Raji (cell line): ENCODE measurements around the gene IKBKE.

Source experiments
- POLR2A ChIP-seq: IDR thresholded peaks from 2 replicates; pipeline ENCODE4 v1.6.1; 2011; ENCODE audit warnings: low read depth, low read length, control low read depth; ENCODE audit not compliant: insufficient read depth

The IKBKE gene

DNA sequence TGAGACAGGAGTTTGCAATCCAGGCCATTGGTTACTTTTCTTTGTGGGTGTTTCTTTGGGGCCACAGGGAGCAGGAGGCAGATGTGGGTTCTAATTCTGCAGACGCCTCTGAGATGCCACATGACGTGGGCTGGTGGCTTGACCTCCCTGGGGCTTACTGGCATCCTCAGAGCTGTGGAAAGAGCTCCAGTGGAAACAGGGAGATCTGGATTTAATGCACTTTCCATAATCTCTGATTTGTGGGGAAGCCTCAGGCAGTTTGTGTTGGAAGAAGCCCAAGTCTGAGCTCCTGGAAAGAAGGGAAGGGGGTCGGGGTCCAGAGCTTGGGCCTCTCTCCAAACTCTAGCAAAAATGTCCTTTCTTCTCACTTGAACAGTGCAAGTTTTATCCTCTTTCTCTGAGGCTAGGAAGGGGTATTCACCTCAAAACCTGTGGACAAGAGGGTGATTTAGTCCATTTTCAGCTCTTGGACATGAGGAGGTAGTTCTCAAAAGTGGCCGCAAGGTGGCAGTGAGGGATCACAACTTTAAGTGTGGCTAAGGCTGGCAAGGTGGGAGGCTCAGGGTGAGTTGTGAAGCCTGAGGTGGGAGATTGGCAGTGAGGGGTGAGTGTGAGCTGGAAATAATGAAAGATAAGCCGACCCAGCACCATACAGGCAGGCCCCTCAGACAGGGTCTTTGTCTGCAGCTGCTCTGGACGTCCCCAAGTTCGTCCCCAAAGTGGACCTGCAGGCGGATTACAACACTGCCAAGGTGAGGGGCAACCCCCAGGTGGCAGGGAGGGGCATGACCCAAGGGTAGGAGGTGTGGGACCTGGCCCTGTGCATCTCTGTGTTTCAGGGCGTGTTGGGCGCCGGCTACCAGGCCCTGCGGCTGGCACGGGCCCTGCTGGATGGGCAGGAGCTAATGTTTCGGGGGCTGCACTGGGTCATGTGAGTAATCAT lies 9.2 kb downstream of the IKBKE start:
- TF ChIP-seq POLR2A, result no peak

DNA sequence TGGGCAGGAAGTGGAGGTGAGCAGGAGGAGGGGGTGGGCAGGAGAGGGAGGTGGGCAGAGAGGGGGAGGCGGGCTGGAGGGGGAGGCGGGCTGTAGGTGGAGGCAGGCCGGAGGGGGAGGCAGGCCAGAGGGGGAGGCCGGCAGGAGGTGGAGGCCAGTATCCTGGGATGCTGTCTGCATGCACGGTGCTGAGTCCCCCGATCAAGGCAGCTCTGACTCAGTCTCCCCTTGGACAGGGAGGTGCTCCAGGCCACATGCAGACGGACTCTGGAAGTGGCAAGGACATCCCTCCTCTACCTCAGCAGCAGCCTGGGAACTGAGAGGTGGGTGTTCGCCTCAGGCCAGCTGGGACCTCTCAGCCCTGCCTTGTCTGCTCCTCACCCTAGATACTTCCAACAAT lies 9.9 kb downstream of the IKBKE start:
- no peak for TF ChIP-seq POLR2A

DNA sequence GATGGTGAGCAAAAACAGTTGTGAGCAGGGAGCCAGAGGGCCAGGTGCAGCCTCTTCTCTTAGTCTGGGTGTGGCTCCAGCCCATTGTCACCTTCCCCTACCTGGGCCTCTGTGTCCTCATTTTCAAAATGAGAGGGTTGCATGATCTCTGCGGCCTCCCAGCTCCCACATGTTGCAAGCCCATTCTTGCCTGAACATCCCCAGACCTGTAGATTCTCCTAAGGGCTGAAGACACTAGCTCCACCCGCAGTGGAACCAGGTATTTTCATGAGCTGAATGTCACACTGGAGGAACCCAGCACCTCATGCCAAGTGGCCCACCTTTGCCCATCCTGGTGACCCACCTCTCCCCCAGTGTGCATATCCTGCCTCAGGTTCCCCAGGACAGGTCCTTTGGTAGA lies 12.3 kb downstream of the IKBKE start:
- TF ChIP-seq POLR2A, result no peak

DNA sequence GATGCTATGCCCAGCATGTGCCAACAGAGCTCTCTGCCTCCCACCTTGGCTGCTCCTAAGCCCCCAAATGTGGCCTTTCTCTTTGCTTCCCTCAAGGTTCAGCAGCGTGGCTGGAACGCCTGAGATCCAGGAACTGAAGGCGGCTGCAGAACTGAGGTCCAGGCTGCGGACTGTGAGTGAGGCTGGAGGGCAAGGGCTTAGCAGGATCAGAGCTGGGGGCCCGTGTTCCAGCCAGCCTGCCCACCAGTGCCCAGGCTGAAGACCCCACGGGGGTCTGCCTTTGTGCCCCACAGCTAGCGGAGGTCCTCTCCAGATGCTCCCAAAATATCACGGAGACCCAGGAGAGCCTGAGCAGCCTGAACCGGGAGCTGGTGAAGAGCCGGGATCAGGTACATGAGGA lies 14.6 kb downstream of the IKBKE start:
- no peak for TF ChIP-seq POLR2A

DNA sequence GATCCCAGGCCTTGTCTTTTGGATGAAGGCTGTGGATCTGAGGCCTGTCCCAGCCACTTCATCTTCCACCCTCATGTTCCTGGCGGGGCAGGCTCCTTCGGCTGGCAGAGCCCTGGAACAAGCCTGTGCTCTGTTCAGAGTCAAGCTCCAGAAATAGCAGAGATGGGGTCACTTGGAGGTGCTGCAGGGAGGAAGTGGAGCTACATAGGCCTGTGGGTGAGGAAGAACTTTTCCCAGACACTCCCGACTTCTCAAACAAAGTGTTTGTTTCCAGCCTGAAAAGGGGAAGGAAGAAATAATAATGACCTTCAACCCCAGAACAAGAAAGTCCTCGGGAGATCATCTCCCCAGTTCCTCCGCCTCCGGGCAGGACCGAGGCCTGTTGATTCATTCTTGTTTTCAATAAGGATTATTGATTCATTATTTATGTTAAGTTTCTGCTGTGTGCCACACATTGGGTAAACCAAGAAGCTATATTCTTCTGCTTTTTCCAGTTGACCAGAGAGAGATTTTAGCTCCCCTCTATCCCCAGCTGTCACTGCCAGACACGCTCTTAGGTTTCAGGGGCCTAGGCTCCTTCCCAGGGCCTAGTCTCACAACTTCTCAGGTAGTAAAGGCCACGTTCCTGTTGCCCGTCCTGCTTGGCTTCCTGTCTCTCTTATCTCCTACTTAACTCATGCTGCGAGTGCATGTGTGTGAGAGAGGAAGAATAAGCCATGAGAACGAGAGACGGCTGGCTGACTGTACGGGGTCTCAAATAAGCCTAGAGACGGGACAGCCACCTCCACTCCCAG lies 16.9 kb downstream of the IKBKE start:
- no peak for TF ChIP-seq POLR2A

DNA sequence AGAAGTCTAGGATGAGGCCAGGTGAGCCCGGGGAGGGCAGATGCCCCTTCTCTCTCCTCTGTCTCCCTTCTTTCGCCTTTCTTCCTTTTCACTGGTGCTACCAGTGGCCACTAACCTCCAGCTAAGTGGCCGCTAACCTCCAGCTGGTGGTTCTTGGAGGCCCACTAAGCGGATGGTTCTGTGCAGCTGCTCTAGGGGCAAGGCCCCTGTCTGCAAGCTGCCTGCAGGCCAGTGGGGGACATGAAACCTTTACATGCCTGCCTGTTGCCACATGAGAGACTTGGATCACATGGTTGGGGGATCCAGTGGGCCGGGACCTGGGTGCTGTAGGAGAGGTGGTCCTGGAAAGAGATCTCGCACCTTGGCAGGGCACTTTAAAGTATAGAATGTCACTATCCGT lies 17.7 kb downstream of the IKBKE start:
- no peak for TF ChIP-seq POLR2A

DNA sequence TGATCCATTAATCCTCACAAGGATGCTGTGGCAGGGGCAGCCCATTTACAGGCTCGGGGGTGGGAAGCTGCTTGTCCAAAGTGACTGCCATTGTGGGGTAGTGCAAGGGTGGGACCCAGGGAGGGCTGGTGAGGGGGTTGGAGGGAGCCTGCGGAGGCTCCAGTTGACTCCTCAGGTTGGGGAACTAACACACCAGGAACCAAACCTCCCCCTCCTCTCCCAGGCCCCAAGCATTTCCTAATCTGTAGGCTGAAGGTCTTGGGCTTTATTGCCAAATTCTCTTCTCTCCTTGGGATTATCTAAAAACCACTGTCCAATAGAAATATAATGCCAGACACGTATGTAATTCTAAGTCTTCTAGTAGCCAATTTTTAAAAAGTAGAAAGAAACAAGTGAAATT lies 18.2 kb downstream of the IKBKE start:
- TF ChIP-seq POLR2A, result no peak

DNA sequence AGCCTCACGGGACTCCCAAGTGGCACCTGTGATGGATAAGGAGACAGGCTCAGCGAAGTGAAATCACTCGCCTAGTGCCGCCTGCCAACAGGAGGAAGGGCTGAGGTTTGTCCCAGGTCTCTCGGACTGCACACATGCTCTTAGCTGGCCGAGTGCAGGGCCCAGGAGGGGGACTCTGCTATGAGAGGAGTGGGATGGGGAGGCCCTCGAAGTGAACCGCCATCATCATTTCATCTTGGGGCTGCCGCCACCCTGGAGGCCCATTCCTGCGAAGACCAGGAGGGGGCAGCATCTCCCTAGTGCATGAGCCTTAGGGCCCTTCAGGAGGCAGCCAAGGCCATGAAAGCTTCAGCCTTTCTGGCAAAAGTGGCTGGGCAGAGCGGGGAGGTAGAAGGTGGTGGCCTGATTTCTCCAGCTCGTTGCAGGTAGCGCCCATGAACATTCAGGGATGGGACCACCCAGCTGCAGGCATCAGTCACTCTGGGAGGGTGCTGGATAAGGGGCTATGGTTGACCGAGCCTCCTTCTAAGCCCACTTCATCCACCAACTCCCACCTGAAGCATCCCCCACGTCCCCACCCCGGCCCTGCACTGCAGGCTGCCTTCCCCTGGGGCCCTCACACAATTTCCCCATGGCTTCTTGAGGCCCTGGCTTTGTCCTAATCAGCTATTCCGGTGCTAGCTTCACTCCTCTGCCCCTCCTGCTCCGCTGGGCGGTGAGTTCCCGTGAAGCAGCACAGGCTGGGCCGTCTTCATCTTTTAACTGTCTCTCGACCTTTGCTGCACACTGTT lies 19.9 kb downstream of the IKBKE start:
- TF ChIP-seq POLR2A, result no peak

DNA sequence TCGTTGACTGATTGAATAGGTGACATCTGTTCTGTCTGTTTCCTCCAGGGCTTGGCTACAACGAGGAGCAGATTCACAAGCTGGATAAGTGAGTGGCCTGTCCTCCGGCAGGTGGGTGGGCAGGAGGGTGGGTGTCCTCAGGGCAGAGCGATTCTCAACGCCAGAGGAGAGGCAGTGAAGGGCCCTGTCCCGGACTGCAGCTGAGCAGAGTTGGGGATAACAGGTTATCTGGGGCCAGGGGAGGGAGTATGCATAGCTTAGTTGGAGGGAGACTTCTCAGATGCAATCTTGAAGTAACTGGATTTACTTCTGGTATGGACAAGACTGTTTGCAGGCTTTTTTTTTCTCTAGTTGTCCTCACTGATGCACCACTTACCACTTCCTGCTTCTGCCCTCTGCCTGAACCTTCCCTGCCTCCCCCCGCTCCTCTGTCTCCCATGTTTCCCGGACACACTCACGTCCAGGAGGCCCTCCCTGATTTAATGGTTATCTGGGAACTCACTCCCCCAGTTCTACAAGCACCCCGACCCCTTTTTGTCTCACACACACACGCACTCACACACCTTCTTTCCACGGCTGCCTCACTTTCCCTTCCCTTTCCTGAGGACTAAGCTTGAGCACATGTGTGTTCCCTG lies 20.6 kb downstream of the IKBKE start:
- TF ChIP-seq POLR2A, result no peak

DNA sequence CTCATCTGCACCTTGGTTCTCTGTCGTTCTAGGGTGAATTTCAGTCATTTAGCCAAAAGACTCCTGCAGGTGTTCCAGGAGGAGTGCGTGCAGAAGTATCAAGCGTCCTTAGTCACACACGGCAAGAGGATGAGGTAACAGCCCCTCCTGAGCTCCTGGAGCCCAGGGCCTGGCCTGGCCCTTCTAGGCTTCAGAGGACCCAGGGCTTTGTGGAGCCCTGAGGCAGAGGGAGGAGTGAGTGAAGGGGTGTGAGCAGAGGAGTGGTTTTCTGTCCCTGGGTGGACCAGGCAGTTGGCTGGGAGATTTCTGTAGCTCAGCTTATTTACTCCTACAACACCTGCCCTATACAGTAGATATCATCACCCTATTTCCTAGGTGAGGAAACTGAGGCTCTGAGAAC lies 21.3 kb downstream of the IKBKE start:
- TF ChIP-seq POLR2A, result no peak

DNA sequence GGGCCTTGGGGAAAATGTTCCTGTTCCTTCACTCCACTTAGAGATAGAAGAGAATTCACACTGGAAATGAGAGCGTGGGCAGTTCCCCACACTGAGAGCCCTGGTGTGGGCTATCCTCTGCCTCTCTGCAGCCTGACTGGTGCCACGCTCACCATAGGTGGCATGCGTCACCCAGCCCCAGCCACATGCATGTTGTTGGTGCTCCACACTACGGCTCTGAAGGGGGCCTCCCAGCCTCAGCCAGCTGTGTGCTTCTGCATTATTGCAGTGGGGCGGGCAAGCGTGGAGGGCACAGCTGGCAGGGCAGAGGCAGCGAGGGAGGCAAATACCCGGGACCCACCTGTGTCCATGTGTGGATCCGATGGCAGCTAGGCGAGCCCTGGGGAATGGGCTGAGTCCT lies 22.3 kb downstream of the IKBKE start:
- no peak for TF ChIP-seq POLR2A

DNA sequence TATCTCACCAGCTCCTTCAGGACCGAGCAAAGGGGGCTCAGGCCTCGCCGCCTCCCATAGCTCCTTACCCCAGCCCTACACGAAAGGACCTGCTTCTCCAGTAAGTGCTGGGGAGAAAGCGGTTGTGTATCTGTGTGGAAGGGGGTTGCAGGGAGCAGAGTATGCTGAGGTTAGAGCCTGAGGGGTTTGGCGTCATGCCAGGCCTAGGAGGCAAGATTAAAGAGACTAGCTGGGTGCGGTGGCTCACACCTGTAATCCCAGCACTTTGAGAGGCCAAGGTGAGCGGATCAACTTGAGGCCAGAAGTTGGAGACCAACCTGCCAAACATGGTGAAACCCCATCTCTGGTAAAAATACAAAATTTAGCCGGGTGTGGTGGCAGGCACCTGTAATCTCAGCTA lies 23.0 kb downstream of the IKBKE start:
- no peak for TF ChIP-seq POLR2A

DNA sequence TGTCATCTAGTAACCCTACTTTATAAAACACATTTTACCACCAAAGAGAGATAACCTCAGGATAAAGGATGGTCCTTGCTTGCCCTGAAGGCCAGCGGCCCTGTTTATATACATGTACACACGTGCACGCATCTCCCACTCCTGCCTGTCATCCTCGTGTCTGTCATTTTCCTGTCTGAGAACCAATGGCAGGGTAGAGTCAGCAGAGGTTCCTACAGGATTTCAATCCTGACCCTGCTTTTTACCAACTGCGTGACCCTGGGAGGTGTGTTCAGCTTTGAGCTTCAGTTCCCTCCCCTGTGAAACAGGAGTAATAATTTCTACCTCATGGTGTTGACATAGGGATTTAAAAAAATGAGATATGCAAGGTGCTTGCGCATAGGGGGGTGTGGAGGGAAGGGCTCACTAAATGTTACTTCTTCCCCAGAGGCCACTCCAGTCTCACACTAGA lies 24.8 kb downstream of the IKBKE start:
- TF ChIP-seq POLR2A, result no peak

DNA sequence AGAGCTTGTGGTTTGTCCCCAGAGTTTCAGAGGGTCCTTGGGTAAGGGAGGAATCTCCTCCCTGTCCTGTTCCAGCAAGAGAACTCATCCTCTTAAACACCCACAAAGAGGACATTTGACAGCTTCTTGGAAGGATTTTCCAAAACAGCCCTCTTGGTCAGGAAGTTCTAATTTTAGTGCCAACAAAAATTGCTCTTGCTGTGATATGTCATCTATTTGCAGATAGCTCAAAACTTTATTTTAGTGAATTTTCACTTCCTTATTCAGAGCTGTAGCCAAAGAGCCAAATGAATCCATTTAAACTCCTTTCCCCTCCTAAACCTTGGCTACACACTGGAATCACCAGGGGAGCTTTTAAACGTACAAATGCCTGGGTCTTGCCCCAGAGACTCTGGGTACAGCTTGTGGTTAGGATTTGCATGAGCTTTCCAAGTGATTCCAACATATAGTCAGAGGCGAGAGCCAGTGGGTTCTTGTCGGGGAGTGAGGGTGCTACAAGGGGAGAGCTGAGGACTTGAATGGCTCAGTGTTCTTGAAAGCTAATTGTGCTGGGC lies 25.3 kb downstream of the IKBKE start:
- TF ChIP-seq POLR2A, result no peak
